ENCODE data around the gene SMC1A.
"Not testable (repeated sequence)": the region's sequence is repeated elsewhere in the genome, so short reads cannot be mapped to it uniquely, and the experiment has no call there.

The SMC1A gene

DNA sequence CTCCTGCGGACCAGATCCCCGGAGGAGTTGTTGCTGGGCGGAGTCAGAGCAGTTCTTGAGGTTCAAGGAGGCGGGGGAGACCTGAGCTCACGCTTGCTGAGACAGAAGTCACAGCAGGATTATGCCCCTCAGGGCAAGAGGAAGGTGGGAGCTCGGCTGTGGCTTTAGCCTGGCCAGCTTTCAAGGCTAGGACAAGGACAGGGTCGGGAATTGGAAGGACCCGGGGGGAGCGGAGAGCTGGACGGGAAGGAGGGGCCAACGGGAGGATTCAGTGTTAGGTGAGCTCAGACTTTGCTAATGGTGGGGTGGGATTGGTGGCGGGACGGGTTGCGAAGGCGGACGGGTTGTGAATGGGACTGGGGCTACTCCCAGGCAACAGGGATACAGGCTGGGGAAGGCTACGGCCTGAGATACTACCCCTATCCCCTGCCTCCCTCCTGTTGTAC lies 430 bp upstream of the SMC1A start, which contains the start of gene RIBC1:
Gene RIBC1, plus strand, starts transcription at position 13 of the 446 bp plus-strand sequence. CDS start 3,404 bp downstream, outside the sequence.
- DNase-seq (ENCODE audit: low spot score), result no peak

DNA sequence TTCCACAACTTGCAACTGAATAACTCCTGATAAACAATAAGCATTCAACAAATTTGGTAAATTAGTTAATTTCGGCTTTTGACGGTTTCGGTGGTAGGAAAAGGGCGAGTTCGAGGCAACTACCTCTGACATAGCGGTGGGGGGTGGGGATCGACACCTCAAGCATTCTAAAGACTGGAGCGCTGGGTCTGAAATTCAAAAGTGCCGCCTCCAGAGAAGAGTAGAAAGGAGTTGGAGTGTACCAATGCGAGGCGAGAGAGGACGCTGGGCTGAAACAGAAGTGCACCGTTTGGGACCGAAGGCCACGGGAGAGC lies 725 bp downstream of the SMC1A start:
- no peak for DNase-seq (ENCODE audit: low spot score)

DNA sequence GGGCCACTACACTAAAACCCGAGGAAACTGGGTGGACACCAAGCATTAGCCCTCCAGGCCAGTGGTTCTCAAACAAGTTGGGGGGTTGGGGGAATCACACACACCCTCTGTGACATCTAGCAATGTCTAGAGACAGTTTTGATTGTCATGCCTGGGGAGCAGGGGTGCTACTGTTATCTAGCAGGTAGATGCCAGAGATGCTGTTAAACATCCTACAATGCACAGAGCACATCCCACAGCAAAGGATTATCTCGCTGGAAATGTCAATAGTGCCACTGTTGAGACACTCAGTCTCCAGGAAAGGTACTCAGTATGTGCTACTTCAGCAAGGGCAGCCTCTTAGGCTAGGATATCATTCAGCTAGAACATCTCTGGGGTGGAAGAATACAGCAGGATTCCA lies 1.3 kb downstream of the SMC1A start:
- no peak for DNase-seq (ENCODE audit: low spot score)

DNA sequence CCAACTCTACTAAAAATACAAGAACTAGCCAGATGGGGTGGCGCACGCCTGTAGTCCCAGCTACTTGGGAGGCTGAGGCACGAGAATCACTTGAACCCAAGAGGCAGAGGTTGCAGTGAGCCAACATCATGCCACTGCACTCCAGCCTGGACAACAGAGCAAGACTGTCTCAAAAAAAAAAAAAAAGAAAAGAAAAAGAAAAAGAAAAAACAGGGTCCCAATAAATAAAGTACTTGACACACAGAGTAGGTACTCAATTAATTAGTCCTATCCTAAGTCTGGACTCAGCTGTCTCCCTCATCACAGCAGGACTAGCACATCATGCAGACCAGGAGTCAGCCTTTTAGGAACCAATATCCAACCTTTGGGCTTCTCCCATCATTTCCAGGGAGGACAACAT lies 2.1 kb downstream of the SMC1A start:
- DNase-seq (ENCODE audit: low spot score), result not testable (repeated sequence)

DNA sequence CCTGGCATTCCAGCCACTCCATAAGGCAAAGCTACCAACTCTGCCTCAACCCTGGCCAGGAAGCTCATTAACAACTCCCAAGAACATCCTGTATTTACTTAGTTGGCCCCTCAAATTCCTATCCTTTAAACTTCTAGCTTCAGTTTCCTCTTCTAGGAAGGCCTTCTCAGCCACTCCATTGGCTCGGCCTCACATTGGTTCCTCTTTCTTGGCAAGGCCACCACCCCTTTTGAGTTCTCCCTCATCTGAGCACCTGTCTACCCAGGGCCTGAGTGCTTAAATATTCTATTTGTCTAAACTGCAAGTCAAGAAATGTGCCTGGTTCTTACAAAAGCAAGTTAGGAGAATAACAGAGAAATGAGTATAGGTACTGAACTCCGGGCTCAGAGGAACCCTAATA lies 10.0 kb downstream of the SMC1A start:
- no peak for DNase-seq (ENCODE audit: low spot score)

DNA sequence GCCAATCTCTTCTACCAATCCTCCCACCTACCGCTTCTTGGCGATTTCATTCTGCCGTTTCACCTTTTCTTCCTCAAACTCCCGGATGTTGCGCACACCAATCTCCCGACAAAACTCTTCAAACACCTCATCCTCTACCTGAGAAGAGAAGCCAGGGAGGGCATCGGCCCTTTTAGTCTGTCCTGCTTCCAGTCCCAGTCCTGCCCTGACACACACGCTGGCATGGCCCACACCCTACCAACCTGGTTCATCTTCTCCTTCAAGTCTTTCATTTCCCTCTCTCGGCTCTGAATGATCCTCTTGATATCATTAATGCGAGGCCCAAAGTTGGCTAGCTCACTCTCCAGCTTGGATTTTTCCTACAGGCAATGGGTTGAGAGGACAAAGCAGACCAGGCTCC lies 18.9 kb downstream of the SMC1A start:
- DNase-seq (ENCODE audit: low spot score), result no peak

DNA sequence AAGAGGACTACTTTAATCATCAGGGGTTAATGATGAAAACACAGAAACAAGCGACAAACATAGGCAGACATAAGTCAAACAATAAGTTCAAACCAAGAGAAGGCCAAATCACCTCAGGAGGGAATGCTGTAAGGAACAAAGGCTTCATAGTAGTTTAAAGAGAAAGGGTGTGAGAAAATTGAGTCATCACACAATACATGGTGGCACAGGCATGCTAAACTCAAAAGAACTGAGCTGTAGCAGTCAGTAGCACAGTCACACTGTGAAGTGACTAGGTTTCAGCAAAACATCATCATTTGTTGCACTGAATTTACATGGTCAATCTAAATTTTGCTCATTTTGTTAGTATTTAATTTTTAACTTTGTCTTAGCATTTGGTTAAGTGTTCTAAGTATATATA lies 24.2 kb downstream of the SMC1A start:
- no peak for DNase-seq (ENCODE audit: low spot score)

DNA sequence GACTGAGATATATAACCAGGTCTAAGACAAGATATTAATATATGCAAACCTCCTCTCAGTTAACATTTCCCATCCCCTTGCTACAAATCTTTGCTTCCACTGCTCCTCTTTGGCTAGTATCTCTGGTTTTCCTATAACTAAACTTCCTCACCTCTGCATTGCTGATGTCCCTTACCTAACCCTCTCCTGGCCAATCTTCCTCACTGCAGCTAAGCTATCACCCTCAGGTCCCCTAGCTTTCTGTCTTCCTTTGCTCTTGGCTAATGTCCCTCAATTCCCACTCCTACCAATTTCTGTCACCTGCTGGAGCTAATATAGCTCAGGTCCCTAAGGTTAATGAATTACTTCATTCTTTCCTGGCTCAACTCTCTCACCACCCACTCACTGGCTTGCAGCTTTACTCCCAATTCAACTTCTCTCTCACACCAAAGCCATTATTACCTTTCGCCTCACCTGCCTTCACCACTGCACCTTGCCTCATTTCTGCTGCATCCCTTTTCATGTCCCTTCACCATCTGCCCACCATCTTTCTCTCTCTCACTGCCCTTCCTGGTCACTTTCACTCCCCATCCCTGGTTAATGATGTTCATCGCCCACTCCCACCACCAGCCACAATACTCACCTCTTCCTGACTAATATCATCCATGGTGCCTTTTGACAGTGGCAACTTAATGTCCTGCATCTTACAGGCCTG lies 26.7 kb downstream of the SMC1A start:
- DNase-seq (ENCODE audit: low spot score), result no peak

DNA sequence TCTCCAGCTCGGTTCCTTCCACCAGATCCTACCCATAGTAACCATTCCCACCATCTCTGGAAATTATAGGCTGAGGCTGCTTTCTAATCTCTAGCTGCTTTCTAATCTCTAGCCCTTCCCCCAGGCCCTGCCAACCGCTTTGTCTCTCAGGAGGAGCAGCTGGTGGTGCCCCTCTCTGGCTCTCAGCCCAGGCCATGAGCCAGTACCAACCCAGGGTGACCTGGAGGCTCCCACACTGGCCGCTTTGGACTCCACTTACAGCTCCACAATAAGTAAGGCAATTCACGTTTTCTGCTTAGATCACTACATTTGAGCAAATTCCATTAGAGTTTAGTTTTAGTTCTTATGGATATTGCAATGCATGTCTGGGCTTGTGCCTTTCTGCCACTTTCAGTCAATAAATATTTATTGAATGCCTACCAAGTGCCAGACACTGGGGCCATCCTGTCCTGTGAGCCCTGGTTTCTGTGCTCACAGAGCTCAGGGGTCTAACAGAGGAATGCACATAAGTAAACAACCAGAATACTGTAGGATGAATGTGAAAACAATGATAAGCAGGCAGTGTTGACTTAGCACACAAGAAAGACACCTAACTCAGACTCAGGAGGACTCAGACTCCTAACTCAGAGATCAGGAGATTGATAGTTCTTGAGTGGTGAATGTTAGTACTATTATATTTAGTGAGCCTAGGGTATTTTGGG lies 38.9 kb downstream of the SMC1A start:
- no peak for DNase-seq (ENCODE audit: low spot score)

DNA sequence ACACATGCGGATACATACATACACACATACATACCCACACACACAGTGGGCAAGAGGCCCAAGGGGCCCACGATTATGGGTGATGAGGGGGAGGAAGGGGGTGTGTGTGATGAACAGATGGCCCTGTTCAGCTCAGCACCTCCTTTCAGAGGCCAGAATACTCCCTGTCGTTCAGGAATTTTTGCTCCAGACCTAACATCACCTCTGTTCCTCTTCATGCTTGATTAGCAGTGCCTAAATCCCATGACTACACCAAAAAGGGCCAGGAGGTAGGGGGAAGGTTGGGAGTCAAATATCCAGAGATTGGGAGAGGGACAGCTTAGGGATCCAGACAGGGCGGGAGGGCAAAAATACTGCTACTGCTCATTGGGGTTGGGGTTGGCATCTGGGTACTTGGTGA lies 42.7 kb downstream of the SMC1A start:
- DNase-seq (ENCODE audit: low spot score), result no peak

DNA sequence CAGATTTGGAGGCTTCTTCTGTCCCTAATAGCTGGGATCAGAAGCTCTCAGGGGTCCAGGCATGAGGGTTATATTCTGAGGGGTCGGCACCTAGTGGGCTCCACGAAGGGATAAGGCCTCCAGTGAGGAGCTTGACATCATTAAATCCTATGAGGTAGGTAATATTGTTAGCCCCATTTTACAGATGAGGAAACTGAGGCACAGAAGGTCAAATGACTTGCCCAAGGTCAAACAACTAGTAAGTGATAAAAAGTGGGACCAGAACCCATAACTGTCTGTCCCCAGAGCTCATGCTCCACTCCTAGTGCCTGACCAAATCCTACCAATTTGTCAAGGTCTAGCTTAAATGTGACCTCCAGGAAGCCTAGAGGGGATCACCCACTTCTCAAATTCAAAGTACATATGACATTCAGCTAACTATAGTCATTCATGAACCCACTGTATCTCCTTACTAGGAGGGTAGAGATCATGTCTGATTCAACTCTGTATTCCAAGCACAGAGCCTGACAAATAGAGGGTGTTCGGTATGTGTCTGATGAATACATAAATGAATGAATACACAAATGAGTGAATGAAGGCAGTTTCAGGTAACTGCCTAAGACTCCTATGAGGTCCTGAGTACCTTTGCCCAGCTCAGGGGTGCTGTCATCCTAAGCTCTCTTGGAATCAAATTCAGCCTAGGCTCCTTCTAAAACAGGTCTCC lies 43.3 kb downstream of the SMC1A start:
- DNase-seq (ENCODE audit: low spot score), result no peak

DNA sequence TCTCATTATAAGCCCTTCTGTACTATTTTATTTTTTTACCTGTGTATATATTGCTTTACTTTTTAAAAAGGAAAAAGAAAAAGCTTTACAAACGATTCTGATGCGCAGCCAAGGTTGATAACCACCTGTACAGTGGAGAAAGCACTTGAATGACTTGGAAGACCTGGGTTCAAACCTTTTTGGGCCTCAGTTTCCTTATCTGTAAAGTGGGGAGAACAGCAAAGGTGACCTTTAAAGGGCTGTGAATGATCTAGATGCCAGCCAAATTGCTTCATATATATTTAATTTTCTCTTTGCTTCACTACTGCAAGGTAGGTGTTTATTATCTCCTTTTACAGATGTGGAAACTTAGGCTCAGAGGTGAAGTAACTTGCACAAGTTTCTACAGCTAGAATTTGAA lies 45.0 kb downstream of the SMC1A start:
- DNase-seq (ENCODE audit: low spot score), result no peak

DNA sequence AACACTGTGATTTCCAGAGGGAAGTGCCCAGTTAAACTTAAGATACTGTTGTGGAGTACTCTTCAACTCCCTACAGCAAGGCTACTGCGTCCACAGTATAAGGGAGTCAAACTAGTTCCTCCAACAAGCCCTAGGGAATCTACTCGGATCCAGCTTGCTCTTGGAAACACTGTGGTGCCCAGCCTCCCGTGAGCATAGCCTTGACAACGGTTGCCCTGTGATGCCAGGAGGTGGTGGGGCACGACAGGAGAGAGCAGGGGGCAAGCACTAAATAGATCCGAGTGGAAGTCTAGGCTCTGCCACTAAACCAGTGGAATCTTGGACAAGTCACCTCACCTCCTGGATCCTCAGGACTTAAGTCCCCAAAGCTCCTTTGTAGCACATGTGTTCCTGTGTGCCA lies 45.6 kb downstream of the SMC1A start:
- DNase-seq (ENCODE audit: low spot score), result no peak

DNA sequence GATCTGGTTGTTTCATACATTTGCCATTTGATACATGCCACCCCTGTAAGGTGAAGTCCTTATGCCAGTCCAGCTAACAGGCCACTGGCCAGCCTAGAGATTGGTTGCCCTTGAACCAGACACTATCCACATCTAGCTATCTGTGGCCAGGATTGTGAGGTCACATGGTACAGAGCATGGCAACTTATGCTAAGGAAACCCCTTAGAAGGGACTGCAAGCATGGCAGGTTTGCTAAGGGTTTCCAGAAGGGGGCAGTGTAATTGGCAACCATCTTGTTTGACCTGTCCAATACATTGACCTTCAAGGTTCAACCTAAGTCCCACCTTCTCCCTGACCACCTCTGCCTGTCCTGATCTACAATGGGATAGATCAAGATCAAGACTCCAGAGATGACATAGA lies 47.5 kb downstream of the SMC1A start:
- DNase-seq (ENCODE audit: low spot score), result no peak

DNA sequence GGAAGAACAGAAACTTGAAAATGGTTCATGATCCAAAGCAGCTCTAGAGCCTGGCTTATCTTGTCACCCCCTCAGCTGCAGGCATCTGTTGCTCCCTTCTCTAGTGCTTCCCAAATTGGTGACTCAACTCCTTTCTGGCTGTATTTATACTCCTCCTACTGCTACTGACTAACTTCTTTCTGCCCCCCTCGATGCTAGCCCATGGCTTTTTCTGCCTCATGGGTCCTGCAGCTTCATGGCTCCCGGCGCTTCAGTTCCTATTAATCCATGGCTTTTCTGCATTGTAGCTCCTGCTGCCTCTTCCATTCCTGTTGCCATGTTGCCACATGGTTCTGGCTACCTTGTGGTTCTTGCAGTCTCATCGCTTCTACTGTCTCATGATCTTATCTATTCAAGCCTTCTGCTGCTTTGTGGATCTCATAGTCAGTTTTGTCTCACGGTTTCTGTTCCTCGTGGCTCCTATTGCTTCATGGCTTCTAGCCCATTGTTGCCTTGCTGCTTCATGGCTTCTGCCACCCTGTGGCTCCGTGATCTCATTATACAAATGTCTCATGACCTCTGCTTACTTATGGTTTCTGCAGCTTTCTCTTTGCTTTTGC lies 48.1 kb downstream of the SMC1A start:
- DNase-seq (ENCODE audit: low spot score), result no peak

DNA sequence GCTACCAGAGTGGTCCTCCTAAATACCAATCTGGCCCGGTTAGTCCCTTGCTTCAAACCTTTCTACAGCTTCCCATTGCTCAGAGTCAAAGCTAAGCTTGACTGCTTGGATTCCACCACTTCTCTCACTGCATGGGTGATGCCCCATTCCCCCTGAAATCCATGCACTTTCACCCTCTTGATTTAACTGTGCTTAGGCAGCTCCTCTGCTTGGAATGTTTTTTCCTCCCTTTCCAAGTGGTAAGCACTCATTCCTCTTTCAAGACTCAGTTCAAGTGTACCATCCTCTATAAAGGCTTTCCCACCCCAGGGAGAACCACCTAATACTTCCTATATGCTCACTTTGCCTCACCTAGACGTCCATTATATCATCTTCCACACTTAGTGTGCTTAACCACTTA lies 49.1 kb downstream of the SMC1A start:
- no peak for DNase-seq (ENCODE audit: low spot score)

DNA sequence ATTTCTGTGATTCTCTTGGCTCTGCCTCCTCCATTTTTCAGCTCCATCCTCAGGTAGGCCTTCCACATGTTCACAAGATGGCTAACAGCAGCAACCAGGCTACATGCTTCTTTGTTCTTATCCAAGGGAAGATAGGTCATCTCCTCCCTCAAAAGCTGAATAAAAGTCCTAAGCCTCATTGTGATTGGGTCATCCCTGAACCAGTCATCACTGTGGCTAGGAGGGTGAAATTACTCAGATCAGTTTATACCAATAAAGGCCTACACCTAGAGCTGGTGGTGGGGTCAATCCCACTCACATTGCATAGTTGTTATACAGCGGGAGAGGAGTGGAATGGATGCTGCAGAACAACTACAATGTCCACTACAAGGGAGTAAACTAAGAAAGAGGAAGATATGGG lies 56.0 kb downstream of the SMC1A start:
- DNase-seq (ENCODE audit: low spot score), result not testable (repeated sequence)

DNA sequence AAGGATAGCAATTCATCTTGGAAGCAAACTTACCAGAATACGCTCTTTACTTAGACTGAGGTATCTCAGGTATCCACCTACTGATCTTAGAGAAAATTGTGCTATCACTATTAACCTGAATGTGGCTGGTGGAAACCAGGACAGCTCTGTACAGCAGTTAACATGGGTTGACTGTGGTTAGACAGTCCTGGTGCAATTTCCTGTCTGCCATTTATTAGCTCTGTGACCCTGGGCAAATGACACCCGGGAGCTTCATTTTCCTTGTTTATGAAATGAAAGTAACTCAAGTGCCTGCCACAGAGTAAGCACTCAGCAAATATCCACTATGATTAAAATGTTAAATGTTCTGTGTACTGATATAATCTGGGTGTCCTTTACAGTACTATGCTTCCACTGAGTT lies 60.0 kb downstream of the SMC1A start:
- DNase-seq (ENCODE audit: low spot score), result no peak

DNA sequence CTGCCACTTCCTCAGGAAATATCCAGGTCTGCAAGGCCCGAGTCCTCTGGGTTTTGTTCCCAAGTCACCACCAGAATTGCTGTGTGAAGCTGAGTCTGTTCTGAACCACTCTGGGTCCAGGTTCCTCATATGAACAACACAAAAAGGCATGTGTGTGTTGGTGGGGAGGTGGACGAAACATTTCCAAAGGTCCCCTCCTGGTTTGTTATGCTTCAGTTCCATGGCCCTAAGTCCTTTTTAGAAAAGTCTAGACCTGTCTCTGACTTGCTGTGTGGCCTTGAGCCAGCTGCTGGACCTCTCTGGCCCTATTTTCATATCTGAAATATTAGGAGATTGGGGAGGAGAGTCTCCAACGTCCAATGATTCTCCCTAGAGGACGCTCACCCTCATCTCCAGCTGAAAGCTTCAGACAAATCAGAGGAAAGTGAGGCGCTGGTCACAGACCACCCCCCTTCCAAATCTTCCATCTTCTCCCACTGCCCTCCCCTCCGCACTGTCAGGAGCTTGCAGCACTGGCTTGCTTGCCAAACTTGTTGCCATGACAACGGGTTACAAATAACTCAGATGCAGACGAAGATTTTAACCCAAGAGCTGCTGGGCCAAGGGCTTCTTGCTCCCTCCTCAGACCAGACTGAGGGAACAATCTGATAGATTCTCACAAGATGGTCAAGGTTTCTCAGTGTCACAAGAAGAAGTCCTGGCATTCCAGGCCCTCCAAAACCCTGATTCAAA lies 64.5 kb downstream of the SMC1A start:
- no peak for DNase-seq (ENCODE audit: low spot score)

DNA sequence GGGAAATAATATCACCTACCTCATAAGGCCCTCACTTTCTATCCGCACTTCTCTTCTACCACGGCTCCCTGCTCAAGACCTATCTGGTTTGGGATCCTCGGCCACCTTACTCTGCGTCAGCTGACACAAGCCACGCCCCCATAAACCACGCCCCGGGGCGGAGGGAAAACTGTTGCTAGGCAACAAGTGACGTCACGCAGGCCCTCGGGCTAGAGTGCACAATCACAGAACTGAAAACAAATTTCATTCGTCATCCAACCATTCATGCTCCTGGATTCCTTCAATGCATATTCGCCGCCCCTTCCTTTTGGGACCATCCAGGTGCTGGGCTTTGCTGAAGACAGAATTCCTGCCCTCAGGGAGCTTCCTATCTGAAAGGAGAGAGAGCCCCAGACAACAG lies 66.3 kb downstream of the SMC1A start:
- DNase-seq (ENCODE audit: low spot score), result peak; percentile 20

DNA sequence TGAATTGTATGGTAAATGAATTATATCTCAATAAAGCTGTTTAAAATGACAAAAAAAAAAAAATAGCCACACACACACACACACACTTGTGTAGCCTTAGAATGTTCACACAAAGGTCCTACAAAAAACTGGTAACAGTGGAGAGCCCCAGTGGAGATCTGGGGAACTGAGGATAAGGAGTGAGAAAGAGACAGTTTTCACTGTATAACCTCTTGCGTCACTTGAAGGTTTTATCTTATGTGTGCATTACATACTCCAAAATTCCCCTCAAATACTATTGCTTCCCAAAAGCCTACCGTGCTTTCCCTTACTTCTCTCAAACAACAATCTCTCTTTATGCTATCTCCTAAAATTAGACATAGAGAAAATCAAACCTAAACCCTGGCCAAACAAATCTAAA lies 67.8 kb downstream of the SMC1A start:
- DNase-seq (ENCODE audit: low spot score), result no peak

DNA sequence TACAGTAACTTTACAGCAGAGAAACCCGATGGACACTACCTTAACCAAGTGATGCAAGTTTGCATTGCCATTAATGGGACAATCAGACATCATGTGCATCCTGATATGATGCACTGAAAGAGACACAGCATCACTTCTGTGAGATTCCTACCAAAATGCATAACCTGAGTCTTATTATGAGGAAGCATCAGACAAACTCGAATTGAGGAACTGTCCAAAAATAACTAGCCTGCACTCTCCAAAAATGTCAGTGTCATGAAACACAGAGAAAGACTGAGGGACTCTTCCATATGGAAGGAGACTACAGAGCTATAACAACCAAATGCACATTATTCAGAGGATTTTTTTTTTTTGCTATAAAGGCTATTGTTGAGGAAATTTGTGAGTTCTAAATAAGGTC lies 74.5 kb downstream of the SMC1A start:
- DNase-seq (ENCODE audit: low spot score), result no peak

Data from hematopoietic multipotent progenitor cell treated with erythropoietin and hydrocortisone succinate and interleukin-3 and kit ligand, for 17 days (in vitro differentiated cells).